HG03045 (cell line): Measurements from ENCODE around the gene RGS14.

Source experiments
- ATAC-seq: cut with Tn5 transposase; IDR thresholded peaks from one replicate; pipeline ENCODE4 v1.9.1; 2021; ENCODE audit warnings: mild to moderate bottlenecking, moderate library complexity; ENCODE audit not compliant: unreplicated experiment

RGS14 gene

DNA sequence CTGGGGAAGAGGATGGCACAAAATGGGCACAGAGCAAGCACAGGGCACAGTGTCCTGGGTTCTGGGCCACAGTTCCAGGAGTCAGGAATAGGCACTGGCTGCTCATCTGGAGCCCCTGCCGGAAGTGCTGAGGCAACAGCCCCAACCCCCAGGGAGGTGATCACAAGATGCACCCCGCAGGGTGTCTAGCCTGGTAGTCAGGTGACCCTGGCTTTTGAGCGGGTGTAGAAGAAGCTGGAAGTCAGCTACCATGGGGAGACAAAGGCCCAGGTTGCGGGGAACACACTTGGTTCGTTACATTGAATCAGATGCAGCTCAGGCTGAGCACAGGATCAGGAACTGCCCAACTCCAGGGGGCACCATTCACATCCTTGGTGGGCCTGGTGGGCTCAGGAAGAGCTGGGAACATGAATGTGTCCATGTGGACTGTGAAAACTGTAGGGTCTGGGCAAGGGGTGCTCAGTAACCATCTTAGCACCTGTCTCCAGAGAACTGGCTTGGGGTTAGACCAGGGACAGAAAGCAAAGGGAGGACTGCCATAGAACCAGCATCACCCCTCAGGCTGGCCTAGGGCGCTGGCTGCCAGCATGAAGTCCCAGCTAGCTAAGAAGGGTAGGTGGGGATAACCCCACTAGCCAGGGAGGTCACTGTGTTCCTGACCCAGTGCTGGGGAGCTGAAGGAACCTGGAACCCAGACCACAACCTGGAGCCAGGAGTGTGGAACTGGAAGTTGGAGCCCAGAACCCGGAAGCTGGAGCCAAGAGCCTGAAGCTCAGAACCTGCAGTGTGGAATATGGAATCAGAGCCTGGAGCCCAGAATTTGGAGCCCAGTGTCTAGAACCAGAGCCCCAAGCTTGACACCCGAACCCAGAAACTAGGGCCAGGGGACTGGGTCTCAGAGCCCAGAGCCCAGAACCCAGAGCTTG is 20.4 kb downstream of the RGS14 start:
- ATAC-seq = no peak

DNA sequence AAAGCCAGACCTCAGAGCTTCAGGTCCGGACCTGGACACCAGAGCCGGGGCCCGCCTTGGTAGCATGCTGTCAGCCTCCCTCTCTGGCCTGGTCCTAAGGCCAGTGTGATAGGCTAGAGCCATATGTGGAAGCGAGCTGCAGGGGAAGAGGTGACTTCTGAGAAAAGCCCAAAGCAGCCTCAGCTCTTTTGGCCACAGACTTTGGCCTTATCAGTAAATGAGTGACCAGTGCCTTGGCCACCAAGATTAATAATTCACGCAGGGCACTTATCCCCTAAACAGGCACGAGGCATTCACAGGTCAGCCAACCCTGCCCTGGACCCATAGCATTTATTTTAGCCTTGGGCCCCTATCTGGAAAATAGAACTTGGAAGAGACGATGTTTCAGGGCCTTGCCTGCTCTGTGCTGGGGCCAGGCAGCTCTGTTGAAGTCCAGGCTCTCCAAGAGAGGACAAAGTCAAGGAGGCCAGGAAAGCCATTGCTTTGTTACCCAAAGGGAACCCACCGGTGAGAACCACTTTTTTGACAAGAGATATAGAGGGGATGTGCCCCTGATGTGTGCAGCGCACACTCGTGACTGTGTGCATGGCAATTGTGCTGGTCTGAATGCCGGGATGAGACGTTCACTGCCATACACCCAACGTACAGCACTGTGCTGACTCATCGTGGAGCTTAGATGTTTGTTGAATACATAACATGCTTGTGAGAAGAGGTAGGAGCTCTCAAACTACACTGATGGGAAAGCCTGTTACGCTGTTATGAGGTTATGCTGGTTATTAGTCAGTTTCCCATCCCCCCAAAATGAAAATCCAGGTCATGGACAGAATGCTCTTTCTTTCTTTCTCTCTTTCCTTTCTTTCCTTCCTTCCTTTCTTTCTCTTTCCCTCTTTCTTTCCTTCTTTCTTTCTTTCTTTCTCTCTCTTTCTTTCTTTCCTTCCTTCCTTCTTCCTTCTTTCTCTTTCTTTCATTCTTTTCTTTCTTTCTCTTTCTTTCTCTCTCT is 21.5 kb downstream of the RGS14 start:
- peak; percentile 54 for ATAC-seq

DNA sequence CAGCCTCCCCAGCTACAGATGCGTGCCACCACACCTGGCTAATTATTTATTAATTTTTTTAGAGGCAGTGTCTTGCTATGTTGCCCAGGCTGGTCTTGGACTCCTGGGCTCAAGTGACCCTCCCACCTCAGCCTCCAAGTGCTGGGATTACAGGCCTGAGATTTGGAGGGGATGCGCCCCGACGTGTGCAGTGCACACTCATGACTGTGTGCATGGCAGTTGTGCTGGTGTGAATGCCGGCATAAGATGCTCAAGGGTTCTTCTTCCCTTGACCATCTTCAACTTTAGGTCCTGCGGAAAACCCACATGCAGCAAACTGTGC is 23.0 kb downstream of the RGS14 start:
- no peak for ATAC-seq

DNA sequence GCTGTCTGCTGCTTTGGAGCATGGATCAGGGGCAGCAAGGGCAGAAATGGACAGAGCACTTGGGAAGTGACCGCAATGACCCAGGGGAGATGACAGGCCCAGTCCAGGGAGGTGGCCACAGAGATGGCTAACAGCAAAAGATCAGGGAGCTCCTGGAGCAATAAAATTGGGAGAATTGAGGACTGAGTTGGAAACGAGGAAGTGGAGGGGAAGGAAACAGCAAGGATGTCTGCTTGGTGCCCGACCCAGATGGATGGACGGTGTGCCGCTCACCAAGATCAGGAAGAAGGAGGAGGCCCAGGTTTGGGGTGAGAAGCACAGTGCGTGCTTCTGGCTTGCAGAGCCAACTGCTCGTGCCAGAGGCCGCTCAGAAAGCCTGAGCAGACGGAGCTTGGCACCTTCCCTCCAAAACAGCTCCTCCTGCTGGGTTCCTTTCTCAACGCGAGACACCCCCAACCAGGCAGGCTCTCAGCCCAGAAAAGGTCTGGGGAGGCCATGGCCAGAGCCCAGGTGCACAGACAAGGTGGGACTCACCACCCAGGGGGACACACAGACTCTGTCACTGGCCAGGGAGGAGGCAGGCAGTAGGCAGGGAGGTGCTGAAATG is 24.8 kb downstream of the RGS14 start:
- ATAC-seq = no peak

DNA sequence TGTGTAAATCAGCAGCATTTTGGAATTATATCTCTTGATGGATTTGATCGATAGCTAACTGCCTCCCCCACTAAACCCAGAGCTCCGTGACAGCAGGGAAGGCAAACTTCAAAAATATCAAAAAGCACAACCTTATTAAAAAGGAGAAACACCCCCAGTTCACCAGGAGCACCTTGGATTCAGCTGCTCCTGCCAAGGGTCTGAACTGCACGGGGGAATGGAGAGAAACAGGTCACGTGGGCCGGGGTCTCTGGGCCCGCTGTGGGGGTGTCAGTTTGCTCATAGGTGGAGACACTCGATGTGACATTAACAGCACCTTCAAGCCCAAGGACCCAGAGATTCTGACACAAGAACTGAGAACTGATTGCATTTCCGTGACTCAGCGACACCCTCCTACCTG is 25.5 kb downstream of the RGS14 start:
- no peak for ATAC-seq

DNA sequence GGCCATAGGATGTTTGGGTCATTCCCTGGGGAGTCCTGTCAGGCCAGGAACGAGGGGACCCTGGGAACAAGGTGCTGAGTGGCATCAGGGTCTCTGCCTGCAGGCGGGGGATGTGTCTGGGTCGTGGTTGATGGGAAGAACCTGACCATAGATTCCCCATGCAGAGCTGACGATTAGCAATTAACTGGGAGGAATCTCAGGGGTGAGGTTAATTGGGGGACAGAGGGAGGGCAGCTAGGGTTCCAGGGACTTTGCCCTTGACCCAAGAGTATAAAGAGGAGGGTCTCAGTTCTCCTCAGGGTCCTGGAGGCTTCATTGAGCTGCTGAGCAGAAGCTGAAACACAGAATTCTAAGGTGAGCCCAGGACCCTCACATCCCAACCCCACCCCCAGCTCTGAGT is 26.4 kb downstream of the RGS14 start, which contains the start of gene SLC34A1:
Gene SLC34A1, plus strand, starts transcription at position 301 of the 400 bp plus-strand sequence. CDS start 1,308 bp downstream, outside the sequence.
- no peak for ATAC-seq

DNA sequence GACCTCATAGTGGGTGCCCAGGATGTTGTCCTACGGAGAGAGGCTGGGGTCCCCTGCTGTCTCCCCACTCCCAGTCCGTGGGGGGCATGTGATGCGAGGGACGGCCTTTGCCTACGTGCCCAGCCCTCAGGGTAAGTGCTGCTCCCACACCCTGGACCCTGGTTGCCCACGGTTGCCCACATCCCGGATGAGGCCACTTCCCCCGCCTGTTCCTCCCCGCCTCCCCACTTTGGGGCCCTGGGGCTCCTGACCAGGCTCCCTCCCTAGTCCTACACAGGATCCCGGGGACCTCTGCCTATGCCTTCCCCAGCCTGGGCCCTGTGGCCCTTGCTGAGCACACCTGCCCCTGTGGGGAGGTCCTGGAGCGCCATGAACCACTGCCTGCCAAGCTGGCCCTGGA is 28.0 kb downstream of the RGS14 start:
- ATAC-seq = no peak

DNA sequence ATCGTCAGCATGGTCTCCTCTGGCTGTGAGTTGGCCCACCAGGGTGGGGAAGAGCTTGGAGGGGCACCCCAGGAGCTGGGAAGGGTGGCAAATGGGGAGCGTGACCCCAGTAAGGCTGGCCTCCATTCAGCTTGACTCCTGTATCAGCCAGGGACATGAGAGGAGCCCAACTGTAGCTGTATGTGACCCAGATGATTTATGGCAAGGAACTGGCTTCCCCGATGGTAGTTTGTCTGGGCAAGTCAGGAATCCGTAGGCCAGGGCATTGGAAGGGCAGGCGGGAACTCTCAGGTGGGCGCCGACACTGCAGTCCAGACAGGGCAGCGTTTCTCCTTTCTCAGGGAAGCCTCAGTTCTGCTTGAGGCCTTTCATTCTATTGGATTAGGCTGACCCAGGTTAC is 28.8 kb downstream of the RGS14 start:
- no peak for ATAC-seq

DNA sequence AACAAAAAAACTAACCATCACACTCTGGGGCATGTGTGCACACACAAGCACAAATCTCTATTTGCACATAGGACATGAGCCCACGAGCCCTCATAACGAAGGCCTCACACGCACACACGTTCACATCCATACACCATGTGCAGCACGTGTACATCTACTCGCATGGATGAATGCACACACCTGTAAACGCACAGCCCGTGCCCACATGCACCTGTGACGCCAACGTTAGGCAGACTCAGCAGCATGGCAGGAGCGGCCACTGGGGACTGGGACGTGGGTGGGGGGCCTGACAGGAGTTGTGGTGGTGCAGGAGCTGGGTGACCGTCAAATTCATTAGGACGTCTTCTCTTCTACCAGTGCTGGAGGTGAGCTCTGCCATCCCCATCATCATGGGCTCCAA is 29.7 kb downstream of the RGS14 start:
- no peak for ATAC-seq

DNA sequence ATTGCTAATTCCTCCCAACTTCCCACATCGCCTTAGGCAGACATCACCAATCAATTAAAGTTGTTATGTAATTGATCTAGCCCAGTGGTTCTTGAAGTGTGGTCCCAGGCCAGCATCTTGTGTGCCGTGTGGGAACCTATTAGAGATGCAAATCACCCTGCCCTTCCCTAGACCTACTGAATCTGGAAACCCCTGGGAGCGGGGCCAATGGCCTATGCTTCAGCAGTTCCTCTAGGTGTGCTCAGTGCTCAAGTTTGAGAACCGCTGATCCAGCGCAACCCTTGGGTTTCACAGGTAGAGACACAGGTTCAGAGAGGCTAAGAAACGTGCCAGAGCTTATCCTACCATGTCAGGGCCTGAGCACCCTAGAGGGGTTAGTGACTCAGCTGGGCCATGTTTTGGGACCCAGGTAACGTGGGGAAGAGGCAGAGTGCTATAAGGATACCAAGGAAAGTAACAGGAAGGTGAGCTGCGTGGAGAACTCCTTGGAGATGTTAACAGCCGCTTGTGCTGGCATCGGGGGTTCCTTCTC is 30.9 kb downstream of the RGS14 start:
- ATAC-seq = no peak

DNA sequence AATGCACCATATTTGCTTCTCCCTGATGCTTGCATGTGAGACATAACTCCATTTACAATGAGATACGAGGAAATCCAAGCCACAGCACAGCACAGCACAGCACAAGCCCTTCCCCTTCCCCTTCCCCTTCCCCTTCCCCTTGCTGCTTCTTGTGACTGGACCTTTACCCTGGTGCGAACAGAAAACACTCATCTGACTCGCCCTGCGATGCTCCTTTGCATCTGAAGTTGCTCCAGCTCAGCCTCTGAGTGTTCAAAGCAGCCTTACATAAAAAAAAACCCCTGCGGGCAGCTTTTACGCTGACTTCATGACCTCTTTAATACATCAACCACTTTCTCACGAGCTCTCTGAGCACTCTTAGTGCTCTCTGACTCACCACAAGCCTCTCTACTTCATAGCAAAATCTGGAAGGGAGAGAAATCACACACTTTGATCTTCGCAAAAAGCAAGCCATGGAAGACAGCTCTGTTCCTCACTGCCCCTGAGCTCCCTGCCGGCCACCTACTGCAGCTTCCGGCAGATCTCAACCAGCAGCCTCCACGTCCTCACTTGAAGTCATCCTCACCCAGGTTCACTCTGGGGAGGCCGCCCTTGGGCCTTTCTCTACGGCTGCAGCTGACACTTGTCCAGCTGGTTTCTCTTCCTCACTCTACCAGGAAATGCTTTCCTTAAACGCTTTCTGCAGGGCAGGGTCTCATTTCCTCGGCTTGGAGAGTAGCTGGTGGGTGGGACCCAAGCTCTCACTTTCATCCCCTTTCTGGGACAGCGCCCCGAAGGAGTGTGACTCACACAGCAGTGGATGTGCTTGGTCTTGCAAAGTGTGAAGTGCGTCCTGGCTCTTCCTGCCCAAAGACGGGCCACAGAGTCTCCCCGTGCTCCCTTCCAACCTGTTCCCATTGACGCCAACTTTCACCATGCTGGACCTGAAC is 31.8 kb downstream of the RGS14 start:
- no peak for ATAC-seq

DNA sequence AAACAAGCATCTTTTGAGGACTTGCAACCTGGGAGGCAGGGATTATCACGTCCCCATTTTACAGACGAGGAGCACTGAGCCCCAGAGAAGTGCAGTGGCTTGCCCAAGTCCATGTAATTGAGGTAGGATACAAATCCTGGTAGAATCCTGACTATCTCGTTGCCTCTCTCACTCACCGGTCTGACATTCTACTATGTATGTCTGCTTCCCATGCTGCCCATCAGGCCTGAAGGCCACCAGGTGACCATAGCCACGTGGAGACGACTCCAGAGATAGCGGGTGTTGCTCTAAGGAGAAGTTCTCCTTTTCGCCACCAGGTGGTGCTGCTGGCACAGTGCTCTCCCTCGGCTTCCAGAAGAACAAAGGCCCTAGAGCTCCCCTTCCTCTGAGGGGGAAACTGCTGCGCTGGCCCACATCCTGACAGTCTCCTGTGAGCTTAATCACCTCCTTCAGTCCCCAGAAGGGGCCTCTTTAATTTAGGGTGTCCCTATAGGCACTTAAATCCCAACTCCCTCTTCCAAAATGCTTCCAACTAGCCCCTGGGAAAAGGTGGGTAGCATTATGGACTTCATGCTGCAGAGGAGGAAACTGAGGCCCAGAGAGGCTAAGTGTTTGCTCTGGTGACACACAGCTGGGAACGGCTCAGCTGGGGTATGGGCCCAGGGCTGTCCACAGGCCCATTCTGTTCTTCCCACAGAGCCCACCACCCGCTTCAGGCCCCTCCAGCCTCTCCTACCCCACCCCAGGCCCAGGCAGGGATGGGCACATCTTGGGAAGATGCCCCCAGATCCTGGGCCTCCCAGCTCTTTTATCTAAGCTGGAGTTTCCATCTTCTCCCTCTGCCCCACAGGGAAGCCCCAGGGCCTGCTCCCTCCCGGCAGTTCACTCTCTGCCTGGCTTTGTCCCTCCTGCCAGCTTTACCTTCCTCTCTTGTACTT is 32.9 kb downstream of the RGS14 start:
- peak; percentile 60 for ATAC-seq

DNA sequence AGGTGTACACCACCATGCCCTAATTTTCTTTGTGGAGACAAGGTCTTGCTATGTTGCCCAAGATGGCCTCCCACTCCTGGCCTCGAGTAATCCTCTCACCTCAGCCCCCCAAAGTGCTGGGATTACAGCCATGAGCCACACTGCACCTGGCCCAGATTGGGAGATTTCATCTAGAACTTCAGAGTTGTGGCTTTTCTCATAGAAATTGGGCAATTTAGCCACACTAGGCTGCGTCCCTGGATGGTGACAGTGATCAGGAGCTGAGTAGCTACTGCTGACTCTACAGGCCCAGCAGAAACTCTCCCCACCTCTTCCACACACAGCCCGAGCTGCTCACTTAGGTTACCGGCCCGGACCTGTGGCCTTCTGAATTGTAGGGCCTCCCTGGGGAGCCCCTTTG is 35.0 kb downstream of the RGS14 start:
- no peak for ATAC-seq

DNA sequence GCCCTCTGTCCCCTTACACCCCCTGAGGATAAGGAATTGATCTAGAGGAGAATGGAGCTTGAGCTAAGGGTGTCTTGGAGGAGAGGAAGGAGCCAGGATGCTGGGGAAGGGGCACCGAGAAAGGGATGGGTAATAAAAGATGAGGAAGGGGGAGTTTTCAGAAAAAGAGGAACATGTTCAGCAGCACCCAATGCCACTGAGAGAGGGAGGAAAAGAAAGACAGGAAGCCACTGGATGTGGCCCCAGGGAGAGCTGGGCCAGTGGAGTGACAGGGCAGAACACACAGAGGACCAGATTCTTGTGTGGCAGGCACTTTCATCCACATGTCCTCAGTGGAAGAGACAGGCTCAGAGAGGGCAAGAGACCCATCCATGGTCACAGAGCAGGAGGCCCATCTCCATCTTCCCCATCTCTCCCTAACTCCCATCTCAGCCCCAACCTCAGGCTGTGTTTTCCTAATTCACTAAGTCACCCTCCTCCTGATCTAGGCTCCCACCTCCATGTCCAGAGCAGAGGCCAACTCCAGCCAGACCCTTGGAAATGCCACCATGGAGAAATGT is 35.6 kb downstream of the RGS14 start:
- no peak for ATAC-seq

DNA sequence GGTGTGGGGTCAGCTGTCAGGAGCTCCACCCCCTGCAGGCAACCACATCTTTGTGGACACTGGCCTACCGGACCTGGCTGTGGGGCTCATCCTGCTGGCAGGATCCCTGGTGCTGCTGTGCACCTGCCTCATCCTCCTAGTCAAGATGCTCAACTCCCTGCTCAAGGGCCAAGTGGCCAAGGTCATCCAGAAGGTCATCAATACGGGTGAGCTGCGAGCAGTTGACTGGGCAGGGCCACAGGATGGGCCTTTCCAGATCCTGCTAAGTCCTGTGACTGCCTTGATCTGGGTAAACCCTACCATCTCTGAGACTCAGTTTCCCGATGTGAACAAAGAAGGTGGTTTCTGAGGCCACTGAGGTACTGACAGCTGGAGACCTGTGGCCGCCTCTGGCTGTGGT is 36.3 kb downstream of the RGS14 start:
- no peak for ATAC-seq

DNA sequence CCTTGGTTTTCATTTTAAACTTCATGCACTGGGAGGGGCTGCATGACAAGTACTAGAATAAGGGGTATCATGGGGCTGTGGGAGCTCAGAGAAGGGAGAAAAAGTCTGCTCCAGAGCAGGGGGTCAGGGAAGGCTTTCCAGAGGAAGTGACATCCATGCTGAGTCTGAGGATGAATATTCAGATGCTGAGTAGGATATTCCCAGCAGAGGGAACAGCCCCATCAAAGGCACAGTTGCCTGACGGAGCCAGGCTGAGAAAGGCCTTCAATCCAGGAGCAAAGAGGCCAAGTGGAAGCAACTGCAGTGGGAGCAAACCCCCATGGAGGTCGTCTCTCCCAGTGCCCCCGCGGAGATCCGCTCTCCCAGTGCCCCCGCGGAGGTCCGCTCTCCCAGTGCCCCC is 38.4 kb downstream of the RGS14 start:
- ATAC-seq = no peak

DNA sequence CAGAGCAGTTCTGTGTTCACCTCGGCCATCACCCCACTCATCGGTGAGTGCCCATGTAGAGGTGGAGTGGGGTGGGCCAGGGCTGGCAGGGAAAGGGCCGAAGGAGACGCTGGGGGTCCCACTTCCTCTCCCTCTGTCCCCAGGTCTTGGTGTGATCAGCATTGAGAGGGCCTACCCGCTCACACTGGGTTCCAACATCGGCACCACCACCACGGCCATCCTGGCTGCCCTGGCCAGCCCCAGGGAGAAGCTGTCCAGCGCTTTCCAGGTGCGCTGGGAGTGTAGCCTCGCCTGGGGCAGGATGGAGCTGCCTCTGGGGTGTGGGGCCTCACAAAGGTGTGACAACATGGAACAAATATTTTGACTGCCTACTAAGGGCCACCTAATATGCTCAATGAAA is 39.1 kb downstream of the RGS14 start:
- no peak for ATAC-seq

DNA sequence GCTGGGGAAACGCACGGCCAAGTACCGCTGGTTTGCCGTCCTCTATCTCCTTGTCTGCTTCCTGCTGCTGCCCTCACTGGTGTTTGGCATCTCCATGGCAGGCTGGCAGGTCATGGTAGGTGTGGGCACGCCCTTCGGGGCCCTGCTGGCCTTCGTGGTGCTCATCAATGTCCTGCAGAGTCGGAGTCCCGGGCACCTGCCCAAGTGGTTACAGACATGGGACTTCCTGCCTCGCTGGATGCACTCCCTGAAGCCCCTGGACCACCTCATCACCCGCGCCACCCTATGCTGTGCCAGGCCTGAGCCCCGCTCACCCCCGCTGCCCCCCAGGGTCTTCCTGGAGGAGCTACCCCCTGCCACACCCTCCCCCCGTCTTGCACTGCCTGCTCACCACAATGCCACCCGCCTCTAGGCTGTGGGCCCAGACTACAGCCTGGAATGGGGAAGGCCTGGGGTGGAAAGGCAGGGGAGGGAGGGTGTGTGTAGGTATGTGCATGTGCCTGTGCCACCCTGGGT is 40.2 kb downstream of the RGS14 start:
- ATAC-seq = no peak
